NCI-H2196 treated with DMSO at 0.1 percent for 48 hours (cell line): ENCODE data around the gene TARBP1.
"Not testable (repeated sequence)": the region's sequence is repeated elsewhere in the genome, so short reads cannot be mapped to it uniquely, and the experiment has no call there.

ENCODE experiments used
- DNase-seq: peaks from one replicate; lab custom pipeline; 2025; ENCODE audit not compliant: unreplicated experiment; lab: John Stamatoyannopoulos, UW

Gene TARBP1, protein sequence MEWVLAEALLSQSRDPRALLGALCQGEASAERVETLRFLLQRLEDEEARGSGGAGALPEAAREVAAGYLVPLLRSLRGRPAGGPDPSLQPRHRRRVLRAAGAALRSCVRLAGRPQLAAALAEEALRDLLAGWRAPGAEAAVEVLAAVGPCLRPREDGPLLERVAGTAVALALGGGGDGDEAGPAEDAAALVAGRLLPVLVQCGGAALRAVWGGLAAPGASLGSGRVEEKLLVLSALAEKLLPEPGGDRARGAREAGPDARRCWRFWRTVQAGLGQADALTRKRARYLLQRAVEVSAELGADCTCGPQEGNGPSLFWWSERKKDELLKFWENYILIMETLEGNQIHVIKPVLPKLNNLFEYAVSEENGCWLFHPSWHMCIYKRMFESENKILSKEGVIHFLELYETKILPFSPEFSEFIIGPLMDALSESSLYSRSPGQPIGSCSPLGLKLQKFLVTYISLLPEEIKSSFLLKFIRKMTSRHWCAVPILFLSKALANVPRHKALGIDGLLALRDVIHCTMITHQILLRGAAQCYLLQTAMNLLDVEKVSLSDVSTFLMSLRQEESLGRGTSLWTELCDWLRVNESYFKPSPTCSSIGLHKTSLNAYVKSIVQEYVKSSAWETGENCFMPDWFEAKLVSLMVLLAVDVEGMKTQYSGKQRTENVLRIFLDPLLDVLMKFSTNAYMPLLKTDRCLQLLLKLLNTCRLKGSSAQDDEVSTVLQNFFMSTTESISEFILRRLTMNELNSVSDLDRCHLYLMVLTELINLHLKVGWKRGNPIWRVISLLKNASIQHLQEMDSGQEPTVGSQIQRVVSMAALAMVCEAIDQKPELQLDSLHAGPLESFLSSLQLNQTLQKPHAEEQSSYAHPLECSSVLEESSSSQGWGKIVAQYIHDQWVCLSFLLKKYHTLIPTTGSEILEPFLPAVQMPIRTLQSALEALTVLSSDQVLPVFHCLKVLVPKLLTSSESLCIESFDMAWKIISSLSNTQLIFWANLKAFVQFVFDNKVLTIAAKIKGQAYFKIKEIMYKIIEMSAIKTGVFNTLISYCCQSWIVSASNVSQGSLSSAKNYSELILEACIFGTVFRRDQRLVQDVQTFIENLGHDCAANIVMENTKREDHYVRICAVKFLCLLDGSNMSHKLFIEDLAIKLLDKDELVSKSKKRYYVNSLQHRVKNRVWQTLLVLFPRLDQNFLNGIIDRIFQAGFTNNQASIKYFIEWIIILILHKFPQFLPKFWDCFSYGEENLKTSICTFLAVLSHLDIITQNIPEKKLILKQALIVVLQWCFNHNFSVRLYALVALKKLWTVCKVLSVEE (N-terminal part only)

DNA sequence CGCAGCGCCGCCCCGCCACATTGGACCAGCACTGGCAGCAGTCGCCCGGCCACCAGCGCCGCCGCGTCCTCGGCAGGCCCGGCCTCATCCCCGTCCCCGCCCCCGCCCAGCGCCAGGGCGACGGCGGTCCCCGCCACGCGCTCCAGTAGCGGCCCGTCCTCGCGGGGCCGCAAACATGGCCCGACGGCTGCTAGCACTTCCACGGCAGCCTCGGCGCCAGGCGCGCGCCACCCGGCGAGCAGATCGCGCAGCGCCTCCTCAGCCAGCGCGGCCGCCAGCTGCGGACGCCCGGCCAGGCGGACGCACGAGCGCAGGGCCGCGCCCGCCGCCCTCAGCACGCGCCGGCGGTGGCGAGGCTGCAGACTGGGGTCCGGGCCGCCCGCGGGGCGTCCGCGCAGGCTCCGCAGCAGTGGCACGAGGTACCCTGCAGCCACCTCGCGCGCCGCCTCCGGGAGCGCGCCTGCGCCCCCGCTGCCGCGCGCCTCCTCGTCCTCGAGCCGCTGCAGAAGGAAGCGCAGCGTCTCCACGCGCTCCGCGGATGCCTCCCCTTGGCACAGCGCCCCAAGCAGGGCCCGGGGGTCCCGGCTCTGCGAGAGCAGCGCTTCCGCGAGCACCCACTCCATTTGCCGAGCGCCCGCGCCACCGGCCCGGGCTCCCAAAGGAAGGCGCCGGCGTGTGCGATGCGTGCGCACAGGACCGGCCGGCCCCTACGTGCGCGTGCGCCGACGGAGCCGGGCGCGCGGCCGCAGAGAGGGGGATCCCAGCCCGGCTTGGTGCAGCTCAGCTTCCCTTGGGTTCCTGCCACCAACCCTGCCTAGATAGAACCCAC is at the start of gene TARBP1:
Gene TARBP1, minus strand, starts transcription at position 699 of the 829 bp plus-strand sequence. Its CDS starts 76 bp downstream, at position 623.
- DNase-seq, result peak; percentile 63

- no peak for DNase-seq
Measured at GRCh38 chr1:234528074-234528865, 49.3 kb upstream of the TARBP1 start.

- DNase-seq, result no peak
Measured at GRCh38 chr1:234527346-234527745, 48.4 kb upstream of the TARBP1 start.

GRCh38 chr1:234526922-234527321 is 47.9 kb upstream of the TARBP1 start:
- no peak for DNase-seq

- DNase-seq, result no peak
Measured at GRCh38 chr1:234525099-234525799, 46.3 kb upstream of the TARBP1 start.

GRCh38 chr1:234521836-234522235 is 42.9 kb upstream of the TARBP1 start:
- no peak for DNase-seq

DNA sequence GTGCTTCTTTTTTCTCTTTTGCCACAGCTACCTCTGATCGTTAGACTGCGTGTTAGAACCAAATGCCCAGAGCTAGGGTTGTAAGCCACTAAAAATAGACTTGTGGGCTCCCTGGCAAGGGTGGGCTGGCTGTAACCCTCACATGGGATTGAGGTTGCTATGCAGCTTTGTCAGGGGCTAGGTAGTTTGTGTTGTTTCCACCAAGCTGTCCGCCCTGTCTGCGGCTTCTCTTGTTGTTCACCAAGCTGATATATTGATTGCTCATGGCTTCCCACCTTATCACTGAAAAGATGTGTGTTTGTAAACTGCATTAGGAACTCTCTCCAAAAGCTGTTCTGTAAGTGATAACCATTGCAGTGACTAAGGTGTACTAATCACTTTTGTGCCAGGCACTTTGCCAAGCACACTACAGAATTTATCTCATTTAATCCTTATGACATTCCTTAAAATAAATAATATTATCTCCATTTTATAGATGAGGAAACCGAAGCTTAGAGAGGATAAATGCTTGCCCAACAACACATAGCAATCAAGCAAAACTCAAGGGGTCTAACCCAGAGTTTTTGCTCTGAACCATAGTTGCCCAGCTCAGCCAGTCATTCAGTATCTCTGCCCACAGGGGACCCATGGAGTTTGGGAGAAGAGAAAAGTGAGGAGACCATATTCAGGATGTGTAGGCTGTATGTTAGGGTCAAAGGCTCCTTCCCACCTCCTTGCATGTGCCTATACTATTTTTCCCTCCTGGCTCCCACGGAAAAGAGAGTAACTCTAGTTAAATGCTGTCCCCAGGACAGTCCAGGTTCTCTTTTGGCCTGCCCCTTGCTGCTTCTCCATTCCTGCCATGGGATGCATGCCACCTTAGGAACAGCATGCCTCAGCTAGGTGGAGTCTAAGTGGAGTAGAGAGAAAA is 42.2 kb upstream of the TARBP1 start:
- no peak for DNase-seq

- DNase-seq, result no peak
Measured at GRCh38 chr1:234519506-234519905, 40.5 kb upstream of the TARBP1 start.

- no peak for DNase-seq
Measured at GRCh38 chr1:234518876-234519275, 39.9 kb upstream of the TARBP1 start.

GRCh38 chr1:234518086-234518485 is 39.1 kb upstream of the TARBP1 start:
- DNase-seq, result not testable (repeated sequence)

- no peak for DNase-seq
Measured at GRCh38 chr1:234517110-234517802, 38.3 kb upstream of the TARBP1 start.

DNA sequence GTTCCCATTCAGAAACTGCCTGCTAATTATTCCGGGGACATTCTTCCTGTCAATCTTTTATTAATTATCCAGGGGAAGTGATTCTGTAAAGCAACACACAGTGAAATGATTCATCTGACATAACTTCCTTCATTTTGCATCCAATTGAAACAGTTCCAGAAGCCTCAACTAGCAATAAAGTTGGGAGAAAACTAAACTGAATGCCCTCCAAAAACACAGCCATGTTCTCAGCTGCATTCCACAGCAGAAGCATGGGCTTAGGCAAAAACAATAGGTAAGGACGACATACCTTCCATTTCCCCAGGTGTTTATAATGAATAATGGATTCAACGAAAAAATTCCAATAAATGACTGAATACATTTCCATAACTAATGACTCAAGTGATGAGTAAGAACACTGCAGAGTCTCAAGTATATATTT is 36.9 kb upstream of the TARBP1 start:
- no peak for DNase-seq

GRCh38 chr1:234515411-234515810 is 36.4 kb upstream of the TARBP1 start:
- no peak for DNase-seq

DNA sequence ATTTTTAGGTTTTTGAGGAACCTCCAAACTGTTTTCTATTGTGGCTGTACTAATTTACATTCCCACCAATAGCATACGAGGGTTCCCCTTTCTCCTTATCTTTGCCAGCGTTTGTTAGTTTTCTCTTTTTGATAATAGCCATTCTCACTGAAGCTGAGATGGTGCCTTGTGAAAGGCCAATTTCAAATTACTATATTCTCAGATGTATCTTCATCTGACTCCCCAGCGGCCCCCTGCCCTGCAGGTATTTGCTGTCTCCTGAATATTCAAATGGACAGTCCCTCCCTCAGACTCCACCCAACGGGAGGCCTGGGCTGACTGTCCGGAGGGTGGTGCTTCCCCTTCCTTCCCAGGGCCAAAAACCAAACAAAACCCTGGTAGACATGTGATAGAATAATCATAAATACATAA is 33.5 kb upstream of the TARBP1 start:
- DNase-seq, result no peak

- no peak for DNase-seq
Measured at GRCh38 chr1:234509457-234510328, 30.7 kb upstream of the TARBP1 start.
